Camera-type eye (tissue), 1 donor: ENCODE data around the gene ZNF576. TPM values are rescaled to one million over a fixed set of nuclear protein-coding genes. Genes with fewer than 3 reads are reported as not detected.

ENCODE experiments used
- total RNA-seq: library from RNA; depleted of rRNA; stranded (reverse); fragments of >200 nt; gene quantifications from one replicate; pipeline ENCODE4 v1.2.3, GENCODE V29; 2014

Gene ZNF576
- 16.3 TPM for total RNA-seq

GRCh38 chr19:43595999-43596841 lies at the start of gene ZNF576, which contains the start of gene IRGQ:
Gene ZNF576, plus strand, starts transcription at chr19:43596595. Its CDS starts 514 bp downstream, at chr19:43597109.
Gene IRGQ, minus strand, starts transcription at chr19:43596134. Its CDS starts 796 bp downstream, at chr19:43595338.

GRCh38 chr19:43575156-43575950 lies 21.0 kb upstream of the ZNF576 start, which contains the start of the genes PINLYP and XRCC1:
Gene PINLYP, plus strand, starts transcription at chr19:43575801. Its CDS starts 1,391 bp downstream, at chr19:43577192.
Gene XRCC1, minus strand, starts transcription at chr19:43575527. Its CDS starts 69 bp downstream, at chr19:43575458.

GRCh38 chr19:43611788-43612187 lies 15.4 kb downstream of the ZNF576 start, which contains the start of gene SRRM5:
Gene SRRM5, plus strand, starts transcription at chr19:43612088. Its CDS starts 34 bp downstream, at chr19:43612122.

GRCh38 chr19:43619262-43620060 lies 23.1 kb downstream of the ZNF576 start, which contains the start of gene ZNF428:
Gene ZNF428, minus strand, starts transcription at chr19:43619629. Its CDS starts 5,325 bp downstream, at chr19:43614304.

GRCh38 chr19:43639519-43640423 lies 43.4 kb downstream of the ZNF576 start, which contains the start of gene CADM4:
Gene CADM4, minus strand, starts transcription at chr19:43639850. Its CDS starts 60 bp downstream, at chr19:43639790.

Other genes with a start within 250 kb of the ZNF576 start
- gene CD177, start 242.9 kb upstream of the ZNF576 start, total RNA-seq = 4.5 TPM
- 0.55 TPM for gene TEX101, start 181.7 kb upstream of the ZNF576 start, total RNA-seq
- 2.9 TPM for gene LYPD3, start 131.0 kb upstream of the ZNF576 start, total RNA-seq
- 16.4 TPM for gene PHLDB3, start 91.8 kb upstream of the ZNF576 start, total RNA-seq
- gene ETHE1, start 69.4 kb upstream of the ZNF576 start, total RNA-seq = 24.4 TPM
- 1.0 TPM for gene ZNF575, start 63.4 kb upstream of the ZNF576 start, total RNA-seq
- 32.4 TPM for gene XRCC1, start 21.1 kb upstream of the ZNF576 start, total RNA-seq
- 10.1 TPM for gene PINLYP, start 20.8 kb upstream of the ZNF576 start, total RNA-seq
- 55.9 TPM for gene IRGQ, start 461 bp upstream of the ZNF576 start, total RNA-seq
- not detected for gene SRRM5, start 15.5 kb downstream of the ZNF576 start, total RNA-seq
- 43.9 TPM for gene ZNF428, start 23.0 kb downstream of the ZNF576 start, total RNA-seq
- 44.0 TPM for gene CADM4, start 43.3 kb downstream of the ZNF576 start, total RNA-seq
- 9.2 TPM for gene PLAUR, start 73.6 kb downstream of the ZNF576 start, total RNA-seq
- gene IRGC, start 119.5 kb downstream of the ZNF576 start, total RNA-seq = not detected
- 21.7 TPM for gene SMG9, start 158.4 kb downstream of the ZNF576 start, total RNA-seq
- 2.1 TPM for gene KCNN4, start 184.4 kb downstream of the ZNF576 start, total RNA-seq
- gene LYPD5, start 205.9 kb downstream of the ZNF576 start, total RNA-seq = 2.6 TPM
- 51.4 TPM for gene ZNF283, start 230.7 kb downstream of the ZNF576 start, total RNA-seq